ENCODE results near the gene NTN1.

Gene NTN1

GRCh38 chr17:9291912-9292560 lies 270.7 kb downstream of the NTN1 start:
- no peak for DNase-seq

- DNase-seq: no peak
Measured at GRCh38 chr17:9292561-9292941, 271.2 kb downstream of the NTN1 start.
